Progenitor cell of endocrine pancreas (in vitro differentiated cells): ENCODE measurements around the gene PSORS1C2. TPM values are rescaled to one million over a fixed set of nuclear protein-coding genes. Genes with fewer than 3 reads are reported as not detected.

Experiments used
- DNase-seq: peaks from one replicate; pipeline ENCODE4 v3.0.0; 2021; ENCODE audit warnings: low spot score; ENCODE audit not compliant: unreplicated experiment
- H3K27ac Mint-ChIP-seq: 2 replicates; pipeline ENCODE4 v1.8.0; 2021; ENCODE audit warnings: mild to moderate bottlenecking, moderate library complexity, mixed read lengths
- H3K27me3 Mint-ChIP-seq: 2 replicates; pipeline ENCODE4 v1.8.0; 2021; ENCODE audit warnings: mixed read lengths
- H3K36me3 Mint-ChIP-seq: 2 replicates; pipeline ENCODE4 v1.8.0; 2022; ENCODE audit warnings: mixed read lengths; ENCODE audit not compliant: insufficient read depth
- H3K4me1 Mint-ChIP-seq: 2 replicates; pipeline ENCODE4 v1.8.0; 2021; ENCODE audit warnings: low read depth, mixed read lengths
- H3K4me3 Mint-ChIP-seq: 2 replicates; pipeline ENCODE4 v1.8.0; 2021; ENCODE audit warnings: low read depth, mild to moderate bottlenecking, moderate library complexity, mixed read lengths
- H3K9me3 Mint-ChIP-seq: 2 replicates; pipeline ENCODE4 v1.8.0; 2021; ENCODE audit warnings: low read depth, mixed read lengths
- total RNA-seq: library from RNA; stranded (reverse); gene quantifications from 2 replicates; pipeline ENCODE4 v1.2.1, GENCODE V29; 2021
- TF ChIP-seq, protein P1 (sequence below): fragments of 200-600 bp; sonication (generic); IDR thresholded peaks from one replicate; pipeline ENCODE4 v1.5.0; 2021; ENCODE audit warnings: antibody characterized with exemption, mild to moderate bottlenecking; ENCODE audit not compliant: unreplicated experiment

PSORS1C2 gene
- total RNA-seq, 1 donor from 2014 or later, result not detected

DNA sequence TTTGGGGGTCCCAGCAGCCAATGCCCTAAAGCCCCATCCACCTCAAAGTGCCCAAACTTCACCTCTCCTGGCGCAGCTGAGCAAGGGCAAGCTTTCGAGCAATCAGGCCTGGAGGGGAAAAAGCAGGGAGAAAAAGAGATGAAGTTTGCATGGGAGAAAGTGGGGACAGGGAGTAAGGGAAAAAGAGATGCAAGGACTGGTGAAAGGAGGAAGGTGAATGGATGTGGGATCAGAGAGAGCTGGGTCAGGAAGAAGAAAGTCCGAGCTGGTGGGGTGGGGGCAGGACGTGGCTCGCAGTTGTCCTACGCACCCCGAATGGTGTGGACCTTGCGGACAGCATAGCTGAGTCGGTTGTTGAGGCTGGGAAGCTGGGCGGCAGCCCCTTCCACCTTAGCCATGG is 6.5 kb upstream of the PSORS1C2 start:
- TF ChIP-seq, protein P1, sequence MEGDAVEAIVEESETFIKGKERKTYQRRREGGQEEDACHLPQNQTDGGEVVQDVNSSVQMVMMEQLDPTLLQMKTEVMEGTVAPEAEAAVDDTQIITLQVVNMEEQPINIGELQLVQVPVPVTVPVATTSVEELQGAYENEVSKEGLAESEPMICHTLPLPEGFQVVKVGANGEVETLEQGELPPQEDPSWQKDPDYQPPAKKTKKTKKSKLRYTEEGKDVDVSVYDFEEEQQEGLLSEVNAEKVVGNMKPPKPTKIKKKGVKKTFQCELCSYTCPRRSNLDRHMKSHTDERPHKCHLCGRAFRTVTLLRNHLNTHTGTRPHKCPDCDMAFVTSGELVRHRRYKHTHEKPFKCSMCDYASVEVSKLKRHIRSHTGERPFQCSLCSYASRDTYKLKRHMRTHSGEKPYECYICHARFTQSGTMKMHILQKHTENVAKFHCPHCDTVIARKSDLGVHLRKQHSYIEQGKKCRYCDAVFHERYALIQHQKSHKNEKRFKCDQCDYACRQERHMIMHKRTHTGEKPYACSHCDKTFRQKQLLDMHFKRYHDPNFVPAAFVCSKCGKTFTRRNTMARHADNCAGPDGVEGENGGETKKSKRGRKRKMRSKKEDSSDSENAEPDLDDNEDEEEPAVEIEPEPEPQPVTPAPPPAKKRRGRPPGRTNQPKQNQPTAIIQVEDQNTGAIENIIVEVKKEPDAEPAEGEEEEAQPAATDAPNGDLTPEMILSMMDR, result no peak
- Mint-ChIP-seq H3K36me3 (peaks cover 6% of the 10 kb centered on the region), H3K4me3 (no peak overlapping the region), H3K9me3 (no peaks in the 10 kb centered on the region), H3K27ac (no peak overlapping the region), H3K4me1 (no peaks in the 10 kb centered on the region), H3K27me3 (no peaks in the 10 kb centered on the region)
- DNase-seq, result no peak

DNA sequence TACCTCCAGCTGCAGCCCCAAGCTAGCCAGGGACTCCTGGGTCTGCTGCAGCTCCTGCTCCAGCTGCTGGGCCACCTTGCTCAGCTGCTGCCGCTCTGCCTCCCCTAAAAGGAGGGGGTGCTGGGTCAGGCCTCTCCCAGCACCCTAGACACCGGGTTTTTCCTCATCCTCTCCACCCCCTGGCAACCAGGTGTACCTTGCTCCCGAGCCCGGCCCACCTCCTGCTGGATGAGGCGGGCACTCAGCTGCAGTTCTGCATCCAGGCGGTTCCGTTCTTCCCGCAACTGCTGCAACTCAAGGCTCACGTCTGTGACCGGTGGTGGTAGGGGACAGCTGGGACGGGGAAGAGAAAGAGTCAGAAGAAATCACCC is 6.1 kb upstream of the PSORS1C2 start:
- peaks cover 2% of the 10 kb centered on the region for H3K27me3 Mint-ChIP-seq
- TF ChIP-seq, protein P1, result no peak
- no peaks in the 10 kb centered on the region for H3K9me3 Mint-ChIP-seq
- H3K27ac Mint-ChIP-seq, result no peak overlapping the region
- no peaks in the 10 kb centered on the region for H3K4me1 Mint-ChIP-seq
- DNase-seq, result no peak
- peaks cover 6% of the 10 kb centered on the region for H3K36me3 Mint-ChIP-seq
- H3K4me3 Mint-ChIP-seq, result no peak overlapping the region

DNA sequence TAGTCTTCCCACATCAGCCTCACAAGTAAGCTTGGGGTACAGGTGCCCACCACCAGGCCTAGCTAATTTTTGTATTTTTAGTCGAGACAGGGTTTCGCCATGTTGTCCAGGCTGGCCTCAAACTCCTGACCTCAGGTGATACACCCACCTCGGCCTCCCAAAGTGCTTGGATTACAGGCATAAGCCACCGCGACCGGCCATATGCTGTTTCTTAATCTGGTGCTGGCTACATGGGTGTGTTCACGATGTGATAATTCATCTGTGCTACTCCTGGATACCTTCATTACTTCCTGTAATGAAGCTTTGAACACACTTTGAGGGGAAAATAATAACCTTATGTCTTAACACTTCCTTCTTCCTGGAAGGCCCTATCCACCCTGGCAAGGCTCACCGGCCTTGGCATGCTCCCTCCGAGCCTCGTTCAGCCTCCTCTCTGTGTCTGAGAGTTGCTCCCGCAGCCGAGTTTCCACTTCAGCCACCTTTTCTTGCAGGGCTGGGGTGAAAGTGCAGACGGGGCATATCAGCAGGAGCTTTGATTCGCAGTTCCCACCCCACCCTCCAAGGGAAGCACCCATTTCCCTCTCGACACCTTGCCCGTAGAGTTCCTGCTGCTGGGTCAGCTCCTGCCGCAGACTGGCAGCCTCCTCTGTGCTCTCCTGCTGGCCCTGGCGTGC is 5.6 kb upstream of the PSORS1C2 start:
- peaks cover 4% of the 10 kb centered on the region for H3K36me3 Mint-ChIP-seq
- H3K27me3 Mint-ChIP-seq, result peaks cover 7% of the 10 kb centered on the region
- no peaks in the 10 kb centered on the region for H3K4me1 Mint-ChIP-seq
- no peak overlapping the region for H3K4me3 Mint-ChIP-seq
- no peak for DNase-seq
- TF ChIP-seq, protein P1, result no peak
- no peaks in the 10 kb centered on the region for H3K9me3 Mint-ChIP-seq
- H3K27ac Mint-ChIP-seq, result no peak overlapping the region

DNA sequence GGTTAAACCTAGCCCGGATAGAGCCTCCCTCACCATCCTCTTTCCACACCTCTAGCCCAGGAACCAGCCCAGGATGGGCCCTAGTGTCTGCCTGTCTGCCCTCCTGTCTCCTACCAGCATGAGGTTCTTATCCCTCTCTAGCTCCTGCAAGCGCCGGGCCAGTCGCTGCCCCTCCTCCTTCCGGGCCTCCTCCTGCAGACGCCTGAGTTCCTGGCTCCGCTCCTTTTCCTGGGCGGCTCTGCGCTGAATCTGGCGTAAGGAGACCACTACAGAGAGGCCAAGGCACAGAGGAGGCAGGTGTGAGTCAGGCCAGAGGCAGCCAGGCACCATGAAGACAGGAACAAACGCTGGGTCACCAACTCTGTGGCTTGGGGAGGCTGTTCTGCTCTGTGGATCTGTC is 4.3 kb upstream of the PSORS1C2 start:
- no peaks in the 10 kb centered on the region for H3K4me1 Mint-ChIP-seq
- H3K27ac Mint-ChIP-seq, result no peak overlapping the region
- no peaks in the 10 kb centered on the region for H3K9me3 Mint-ChIP-seq
- TF ChIP-seq, protein P1, result no peak
- no peak overlapping the region for H3K4me3 Mint-ChIP-seq
- peaks cover 4% of the 10 kb centered on the region for H3K36me3 Mint-ChIP-seq
- DNase-seq, result no peak
- H3K27me3 Mint-ChIP-seq, result peaks cover 12% of the 10 kb centered on the region

DNA sequence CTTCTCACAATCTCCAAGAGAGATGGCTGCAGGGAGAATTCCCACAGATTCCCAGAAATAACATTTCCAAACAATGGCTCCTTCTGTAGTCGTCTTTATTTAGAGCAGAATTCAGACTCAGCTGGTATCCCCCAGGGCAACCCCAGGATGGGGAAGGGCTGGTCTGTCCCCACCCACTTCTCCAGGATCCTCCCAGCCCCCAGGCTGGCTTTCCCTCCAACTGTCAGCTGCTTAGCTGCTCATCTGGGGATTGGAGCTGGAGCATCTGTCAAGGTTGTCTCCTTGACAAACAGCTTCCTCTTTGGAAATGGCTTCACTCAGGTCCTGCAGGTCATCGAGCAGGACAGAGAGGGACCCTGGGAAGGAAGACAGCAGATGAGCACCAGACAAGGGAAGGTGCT is 3.5 kb upstream of the PSORS1C2 start:
- H3K27ac Mint-ChIP-seq, result no peak overlapping the region
- no peak overlapping the region for H3K4me3 Mint-ChIP-seq
- H3K9me3 Mint-ChIP-seq, result no peaks in the 10 kb centered on the region
- H3K27me3 Mint-ChIP-seq, result peaks cover 16% of the 10 kb centered on the region
- peaks cover 4% of the 10 kb centered on the region for H3K36me3 Mint-ChIP-seq
- DNase-seq, result no peak
- peaks cover 3% of the 10 kb centered on the region for H3K4me1 Mint-ChIP-seq
- TF ChIP-seq, protein P1, result no peak
